ENCODE results near the gene HLA-G.

Gene HLA-G

DNA sequence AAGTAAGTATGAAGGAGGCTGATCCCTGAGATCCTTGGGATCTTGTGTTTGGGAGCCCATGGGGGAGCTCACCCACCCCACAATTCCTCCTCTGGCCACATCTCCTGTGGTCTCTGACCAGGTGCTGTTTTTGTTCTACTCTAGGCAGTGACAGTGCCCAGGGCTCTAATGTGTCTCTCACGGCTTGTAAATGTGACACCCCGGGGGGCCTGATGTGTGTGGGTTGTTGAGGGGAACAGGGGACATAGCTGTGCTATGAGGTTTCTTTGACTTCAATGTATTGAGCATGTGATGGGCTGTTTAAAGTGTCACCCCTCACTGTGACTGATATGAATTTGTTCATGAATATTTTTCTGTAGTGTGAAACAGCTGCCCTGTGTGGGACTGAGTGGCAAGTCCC is 2.8 kb downstream of the HLA-G start:
- Histone ChIP-seq H2BK15ac (ENCODE audit: low read length) (no peak overlapping the region), H2AFZ (ENCODE audit: low read length) (no peak overlapping the region), H3K9me3 (replicated peaks in 1 of 2; ENCODE audit: control insufficient read depth in 2 of 2, insufficient read depth in 1 of 2, low read depth in 1 of 2, low read length in 2 of 2) (peaks cover 0 to 3% of the 10 kb centered on the region in 2 donors), H3K27me3 (ENCODE audit: control insufficient read depth in 3 of 3, insufficient read depth in 3 of 3, low read depth in 1 of 3, low read length in 3 of 3) (peaks cover 7 to 65% (median 36%) of the 10 kb centered on the region in 3 experiments), H3K4me2 (ENCODE audit: insufficient read depth, low read length, poor library complexity, severe bottlenecking) (no peak overlapping the region), H2BK5ac (ENCODE audit: low read length) (peak overlapping the region; percentile 16), H3K14ac (ENCODE audit: low read length) (no peak overlapping the region), H2BK120ac (ENCODE audit: low read depth, low read length) (no peak overlapping the region), H3K27ac (replicated peaks; ENCODE audit: low read length) (no peak overlapping the region), H3K4ac (ENCODE audit: low read length) (no peak overlapping the region), H3K23ac (ENCODE audit: low read depth, low read length, poor library complexity) (no peak overlapping the region), H3K36me3 (replicated peaks in 1 of 2; ENCODE audit: control insufficient read depth in 2 of 2, insufficient read depth in 2 of 2, low read length in 2 of 2) (no peaks in the 10 kb centered on the region), H3K79me1 (ENCODE audit: low read depth, low read length) (no peaks in the 10 kb centered on the region), H3K9ac (ENCODE audit: low read depth, low read length, poor library complexity) (no peak overlapping the region), H4K91ac (ENCODE audit: low read depth, low read length, poor library complexity) (no peak overlapping the region), H2AK5ac (ENCODE audit: low read depth, low read length) (no peak overlapping the region), H3K18ac (ENCODE audit: low read length) (no peak overlapping the region), H4K8ac (ENCODE audit: low read depth, low read length) (no peak overlapping the region), H3K4me1 (ENCODE audit: control insufficient read depth in 2 of 2, insufficient read depth in 1 of 2, low read depth in 1 of 2, low read length in 2 of 2) (peaks cover 0 to 4% of the 10 kb centered on the region in 2 donors), H3K4me3 (ENCODE audit: low read length in 2 of 2) (no peak overlapping the region), H2BK12ac (ENCODE audit: low read length) (no peak overlapping the region)
- no CpG with 5 or more reads among the region's 2 CpGs for WGBS, 2 donors (ENCODE audit: extremely low coverage in 2 of 2, insufficient read length in 2 of 2, insufficient replicate concordance in 1 of 2)
- no peak for DNase-seq (ENCODE audit: low spot score)

DNA sequence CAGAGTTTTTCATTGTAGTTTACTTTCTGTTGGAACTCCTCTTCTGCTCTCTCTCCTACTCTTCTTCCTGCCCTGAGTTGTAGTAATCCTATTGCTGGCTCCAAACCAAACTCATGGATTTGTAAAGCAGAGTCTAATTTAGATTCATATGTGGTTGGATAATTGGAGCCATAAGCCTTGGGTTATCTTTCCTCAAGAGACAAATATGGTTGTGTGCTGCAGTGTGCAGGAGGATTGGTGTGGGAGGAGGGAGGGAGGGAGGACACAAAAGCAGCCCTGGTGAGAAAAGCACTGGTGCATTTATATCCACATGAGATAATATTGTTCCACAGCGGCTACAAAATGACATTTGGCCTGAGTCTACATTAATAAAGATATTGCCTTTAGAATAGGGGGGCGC is 4.2 kb downstream of the HLA-G start:
- no peak overlapping the region for H3K4me2 ChIP-seq (ENCODE audit: insufficient read depth, low read length, poor library complexity, severe bottlenecking)
- H3K18ac ChIP-seq (ENCODE audit: low read length), result no peak overlapping the region
- no peak overlapping the region for H2BK5ac ChIP-seq (ENCODE audit: low read length)
- no peak overlapping the region for H2BK12ac ChIP-seq (ENCODE audit: low read length)
- H3K4me3 ChIP-seq (ENCODE audit: low read length in 2 of 2), result no peak overlapping the region
- H3K27ac ChIP-seq (replicated peaks; ENCODE audit: low read length), result no peak overlapping the region
- no peak overlapping the region for H2AFZ ChIP-seq (ENCODE audit: low read length)
- no peaks in the 10 kb centered on the region for H3K79me1 ChIP-seq (ENCODE audit: low read depth, low read length)
- no peak overlapping the region for H3K14ac ChIP-seq (ENCODE audit: low read length)
- no peak overlapping the region for H3K9ac ChIP-seq (ENCODE audit: low read depth, low read length, poor library complexity)
- no peaks in the 10 kb centered on the region for H3K36me3 ChIP-seq (replicated peaks in 1 of 2; ENCODE audit: control insufficient read depth in 2 of 2, insufficient read depth in 2 of 2, low read length in 2 of 2)
- no peak overlapping the region for H4K8ac ChIP-seq (ENCODE audit: low read depth, low read length)
- no peak overlapping the region for H4K91ac ChIP-seq (ENCODE audit: low read depth, low read length, poor library complexity)
- peaks cover 0 to 3% of the 10 kb centered on the region in 2 donors for H3K9me3 ChIP-seq (replicated peaks in 1 of 2; ENCODE audit: control insufficient read depth in 2 of 2, insufficient read depth in 1 of 2, low read depth in 1 of 2, low read length in 2 of 2)
- no peak overlapping the region for H3K4ac ChIP-seq (ENCODE audit: low read length)
- H3K27me3 ChIP-seq (ENCODE audit: control insufficient read depth in 3 of 3, insufficient read depth in 3 of 3, low read depth in 1 of 3, low read length in 3 of 3), result peaks cover 7 to 53% (median 31%) of the 10 kb centered on the region in 3 experiments
- no peak overlapping the region for H2BK120ac ChIP-seq (ENCODE audit: low read depth, low read length)
- H3K23ac ChIP-seq (ENCODE audit: low read depth, low read length, poor library complexity), result no peak overlapping the region
- H2AK5ac ChIP-seq (ENCODE audit: low read depth, low read length), result no peak overlapping the region
- peaks cover 0 to 4% of the 10 kb centered on the region in 2 donors for H3K4me1 ChIP-seq (ENCODE audit: control insufficient read depth in 2 of 2, insufficient read depth in 1 of 2, low read depth in 1 of 2, low read length in 2 of 2)
- no peak for DNase-seq (ENCODE audit: low spot score)
- no CpG with 5 or more reads among the region's 2 CpGs for WGBS, 2 donors (ENCODE audit: extremely low coverage in 2 of 2, insufficient read length in 2 of 2, insufficient replicate concordance in 1 of 2)
- no peak overlapping the region for H2BK15ac ChIP-seq (ENCODE audit: low read length)

DNA sequence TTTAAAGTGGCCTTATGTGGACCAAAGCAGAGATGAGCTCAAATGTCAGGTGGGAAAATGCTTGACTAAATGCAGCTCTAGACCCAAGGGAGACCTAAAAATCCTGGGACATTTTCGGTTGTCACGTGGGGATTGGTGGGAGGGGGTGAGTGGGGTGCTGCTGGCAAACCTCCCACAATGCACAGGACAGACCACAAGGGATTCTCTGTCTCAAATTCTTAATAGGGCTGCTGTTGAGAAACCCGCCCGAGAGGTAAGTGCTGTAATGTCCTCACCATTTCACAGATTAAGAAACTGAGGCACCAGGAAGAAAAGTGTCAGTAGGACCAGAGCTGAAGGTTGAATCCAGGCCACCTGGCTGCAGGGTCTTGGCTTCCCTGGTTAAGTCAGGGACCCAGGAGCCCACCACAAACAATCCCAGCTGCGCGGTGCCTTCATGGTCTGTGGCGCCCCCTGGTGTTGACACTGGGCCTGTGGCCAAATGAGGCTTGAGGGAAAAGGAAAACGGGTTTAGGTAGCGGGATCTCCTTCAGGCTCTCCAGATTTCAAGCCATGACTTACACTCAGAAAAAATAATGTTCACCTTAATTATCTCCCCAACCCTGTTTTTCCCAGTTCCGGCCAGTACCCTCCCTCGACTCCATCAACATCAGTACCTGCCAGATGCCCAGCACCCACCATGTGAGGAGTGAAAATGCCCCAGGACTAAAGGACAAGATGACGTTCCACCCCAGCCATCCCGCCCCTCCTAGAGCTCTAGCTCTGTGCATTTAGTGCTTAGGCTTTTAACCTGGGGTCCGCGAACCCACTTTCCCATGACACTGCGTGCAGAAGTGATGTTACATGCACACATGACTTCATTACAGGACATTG is 7.2 kb downstream of the HLA-G start:
- DNase-seq (ENCODE audit: low spot score), result peak; percentile 33
- H3K4me1 ChIP-seq (ENCODE audit: control insufficient read depth in 2 of 2, insufficient read depth in 1 of 2, low read depth in 1 of 2, low read length in 2 of 2), result no peaks in the 10 kb centered on the region
- no peak overlapping the region for H3K27ac ChIP-seq (replicated peaks; ENCODE audit: low read length)
- H3K79me1 ChIP-seq (ENCODE audit: low read depth, low read length), result no peaks in the 10 kb centered on the region
- H4K8ac ChIP-seq (ENCODE audit: low read depth, low read length), result no peak overlapping the region
- H3K23ac ChIP-seq (ENCODE audit: low read depth, low read length, poor library complexity), result no peak overlapping the region
- no peak overlapping the region for H3K4ac ChIP-seq (ENCODE audit: low read length)
- H3K27me3 ChIP-seq (ENCODE audit: control insufficient read depth in 3 of 3, insufficient read depth in 3 of 3, low read depth in 1 of 3, low read length in 3 of 3), result peaks cover 0 to 24% (median 5%) of the 10 kb centered on the region in 3 experiments
- H3K4me2 ChIP-seq (ENCODE audit: insufficient read depth, low read length, poor library complexity, severe bottlenecking), result no peak overlapping the region
- H2BK5ac ChIP-seq (ENCODE audit: low read length), result no peak overlapping the region
- no peak overlapping the region for H3K9ac ChIP-seq (ENCODE audit: low read depth, low read length, poor library complexity)
- WGBS, 2 donors (ENCODE audit: extremely low coverage in 2 of 2, insufficient read length in 2 of 2, insufficient replicate concordance in 1 of 2), result no CpG with 5 or more reads among the region's 16 CpGs
- no peak overlapping the region for H2BK15ac ChIP-seq (ENCODE audit: low read length)
- H2AK5ac ChIP-seq (ENCODE audit: low read depth, low read length), result no peak overlapping the region
- H3K14ac ChIP-seq (ENCODE audit: low read length), result no peak overlapping the region
- H2BK12ac ChIP-seq (ENCODE audit: low read length), result no peak overlapping the region
- no peak overlapping the region for H4K91ac ChIP-seq (ENCODE audit: low read depth, low read length, poor library complexity)
- no peak overlapping the region for H2AFZ ChIP-seq (ENCODE audit: low read length)
- H3K18ac ChIP-seq (ENCODE audit: low read length), result no peak overlapping the region
- no peaks in the 10 kb centered on the region for H3K36me3 ChIP-seq (replicated peaks in 1 of 2; ENCODE audit: control insufficient read depth in 2 of 2, insufficient read depth in 2 of 2, low read length in 2 of 2)
- H2BK120ac ChIP-seq (ENCODE audit: low read depth, low read length), result no peak overlapping the region
- peak overlapping the region in 1 of 2 donors; percentile 51 for H3K4me3 ChIP-seq (ENCODE audit: low read length in 2 of 2)
- no peaks in the 10 kb centered on the region for H3K9me3 ChIP-seq (replicated peaks in 1 of 2; ENCODE audit: control insufficient read depth in 2 of 2, insufficient read depth in 1 of 2, low read depth in 1 of 2, low read length in 2 of 2)

DNA sequence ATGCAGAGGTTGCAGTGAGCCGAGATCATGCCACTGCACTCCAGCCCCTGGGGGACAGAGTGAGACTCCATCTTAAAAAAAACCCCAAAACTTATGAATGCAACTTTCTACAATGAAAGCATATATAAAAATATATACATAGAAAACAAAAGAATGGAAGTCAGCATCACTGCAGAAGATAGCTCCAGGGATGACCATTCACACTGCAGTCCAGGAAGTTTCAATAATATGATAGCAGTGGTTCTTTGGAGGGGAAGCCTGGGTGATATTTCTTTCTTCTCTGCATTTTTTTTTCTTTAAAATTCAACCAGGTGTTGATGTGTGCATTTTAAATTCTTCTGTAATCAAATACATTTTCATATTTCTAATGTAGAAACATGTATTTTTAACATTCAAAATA is 12.3 kb downstream of the HLA-G start:
- no peak overlapping the region for H3K4ac ChIP-seq (ENCODE audit: low read length)

More for the DNA sequence above, 12.3 kb downstream of the HLA-G start:
- H3K79me1 ChIP-seq (ENCODE audit: low read depth, low read length), result no peaks in the 10 kb centered on the region
- no peaks in the 10 kb centered on the region for H3K9me3 ChIP-seq (replicated peaks in 1 of 2; ENCODE audit: control insufficient read depth in 2 of 2, insufficient read depth in 1 of 2, low read depth in 1 of 2, low read length in 2 of 2)
- H4K91ac ChIP-seq (ENCODE audit: low read depth, low read length, poor library complexity), result no peak overlapping the region
- no CpG with 5 or more reads among the region's 1 CpG for WGBS, 2 donors (ENCODE audit: extremely low coverage in 2 of 2, insufficient read length in 2 of 2, insufficient replicate concordance in 1 of 2)
- no peak overlapping the region for H3K18ac ChIP-seq (ENCODE audit: low read length)
- H3K4me2 ChIP-seq (ENCODE audit: insufficient read depth, low read length, poor library complexity, severe bottlenecking), result no peak overlapping the region
- no peaks in the 10 kb centered on the region for H3K4me1 ChIP-seq (ENCODE audit: control insufficient read depth in 2 of 2, insufficient read depth in 1 of 2, low read depth in 1 of 2, low read length in 2 of 2)
- peaks cover 0 to 3% (median 0%) of the 10 kb centered on the region in 3 experiments for H3K27me3 ChIP-seq (ENCODE audit: control insufficient read depth in 3 of 3, insufficient read depth in 3 of 3, low read depth in 1 of 3, low read length in 3 of 3)
- H2AFZ ChIP-seq (ENCODE audit: low read length), result no peak overlapping the region
- H3K36me3 ChIP-seq (replicated peaks in 1 of 2; ENCODE audit: control insufficient read depth in 2 of 2, insufficient read depth in 2 of 2, low read length in 2 of 2), result no peaks in the 10 kb centered on the region
- no peak overlapping the region for H3K27ac ChIP-seq (replicated peaks; ENCODE audit: low read length)
- no peak overlapping the region for H2BK5ac ChIP-seq (ENCODE audit: low read length)
- no peak overlapping the region for H2AK5ac ChIP-seq (ENCODE audit: low read depth, low read length)
- H2BK120ac ChIP-seq (ENCODE audit: low read depth, low read length), result no peak overlapping the region
- no peak overlapping the region for H3K9ac ChIP-seq (ENCODE audit: low read depth, low read length, poor library complexity)
- no peak overlapping the region for H2BK15ac ChIP-seq (ENCODE audit: low read length)
- no peak overlapping the region for H4K8ac ChIP-seq (ENCODE audit: low read depth, low read length)
- no peak overlapping the region for H3K23ac ChIP-seq (ENCODE audit: low read depth, low read length, poor library complexity)
- no peak overlapping the region for H3K4me3 ChIP-seq (ENCODE audit: low read length in 2 of 2)
- no peak overlapping the region for H2BK12ac ChIP-seq (ENCODE audit: low read length)
- no peak overlapping the region for H3K14ac ChIP-seq (ENCODE audit: low read length)
- no peak for DNase-seq (ENCODE audit: low spot score)
